Measurements from ENCODE around the gene DMD. TPM values are rescaled to one million over a fixed set of nuclear protein-coding genes. Genes with fewer than 3 reads are reported as not detected.

Gene DMD
- total RNA-seq, 6 experiments from 2014 or later, result 4.9 to 6.0 (median 5.5) TPM

GRCh38 chrX:31350808-31351074 lies 1860.6 kb downstream of the DMD start:
- TF ChIP-seq CTCF (IDR thresholded peaks at IDR 0.05), result no peak
- Mint-ChIP-seq H3K4me3 (no peak overlapping the region), H3K9me3 (no peaks in the 10 kb centered on the region), H3K27ac (no peak overlapping the region), H3K36me3 (ENCODE audit: low read depth) (no peaks in the 10 kb centered on the region), H3K4me1 (ENCODE audit: low read depth) (peaks cover 45% of the 10 kb centered on the region), H3K27me3 (ENCODE audit: insufficient read depth) (no peaks in the 10 kb centered on the region)
- DNase-seq, result no peak

GRCh38 chrX:31349515-31349914 lies 1861.8 kb downstream of the DMD start:
- H3K27ac Mint-ChIP-seq, result no peak overlapping the region
- DNase-seq, result no peak
- H3K4me1 Mint-ChIP-seq (ENCODE audit: low read depth), result peaks cover 34% of the 10 kb centered on the region
- no peaks in the 10 kb centered on the region for H3K36me3 Mint-ChIP-seq (ENCODE audit: low read depth)
- H3K4me3 Mint-ChIP-seq, result no peak overlapping the region
- no peaks in the 10 kb centered on the region for H3K9me3 Mint-ChIP-seq
- no peak for TF ChIP-seq CTCF (IDR thresholded peaks at IDR 0.05)
- H3K27me3 Mint-ChIP-seq (ENCODE audit: insufficient read depth), result no peaks in the 10 kb centered on the region

GRCh38 chrX:31340587-31340986 lies 1870.8 kb downstream of the DMD start:
- H3K27ac Mint-ChIP-seq, result no peak overlapping the region
- H3K27me3 Mint-ChIP-seq (ENCODE audit: insufficient read depth), result no peaks in the 10 kb centered on the region
- DNase-seq, result no peak
- no peaks in the 10 kb centered on the region for H3K9me3 Mint-ChIP-seq
- TF ChIP-seq CTCF (IDR thresholded peaks at IDR 0.05), result no peak
- no peak overlapping the region for H3K4me3 Mint-ChIP-seq
- no peaks in the 10 kb centered on the region for H3K36me3 Mint-ChIP-seq (ENCODE audit: low read depth)
- H3K4me1 Mint-ChIP-seq (ENCODE audit: low read depth), result peaks cover 16% of the 10 kb centered on the region

- peaks cover 4% of the 10 kb centered on the region; the same call in 1 of the 2 replicates for H3K36me3 Mint-ChIP-seq (ENCODE audit: low read depth)
- no peak for TF ChIP-seq CTCF (IDR thresholded peaks at IDR 0.05)
- H3K4me1 Mint-ChIP-seq (ENCODE audit: low read depth), result peaks cover 26% of the 10 kb centered on the region
- H3K27me3 Mint-ChIP-seq (ENCODE audit: insufficient read depth), result no peaks in the 10 kb centered on the region
- H3K4me3 Mint-ChIP-seq, result no peak overlapping the region
- H3K27ac Mint-ChIP-seq, result peak overlapping the region; percentile 25; the same call in 1 of the 2 replicates
- no peaks in the 10 kb centered on the region for H3K9me3 Mint-ChIP-seq
- no peak for DNase-seq
Measured at GRCh38 chrX:31338991-31339350, 1872.4 kb downstream of the DMD start.

GRCh38 chrX:31337332-31337731 lies 1874.0 kb downstream of the DMD start:
- Mint-ChIP-seq H3K9me3 (no peaks in the 10 kb centered on the region), H3K36me3 (ENCODE audit: low read depth) (peaks cover 4% of the 10 kb centered on the region; the same call in 1 of the 2 replicates), H3K4me3 (no peak overlapping the region), H3K27ac (no peak overlapping the region), H3K4me1 (ENCODE audit: low read depth) (peaks cover 34% of the 10 kb centered on the region), H3K27me3 (ENCODE audit: insufficient read depth) (no peaks in the 10 kb centered on the region)
- no peak for DNase-seq
- no peak for TF ChIP-seq CTCF (IDR thresholded peaks at IDR 0.05)

GRCh38 chrX:31336419-31336818 lies 1874.9 kb downstream of the DMD start:
- no peak overlapping the region for H3K27ac Mint-ChIP-seq
- no peaks in the 10 kb centered on the region for H3K27me3 Mint-ChIP-seq (ENCODE audit: insufficient read depth)

More at GRCh38 chrX:31336419-31336818, 1874.9 kb downstream of the DMD start:
- H3K9me3 Mint-ChIP-seq, result no peaks in the 10 kb centered on the region
- TF ChIP-seq CTCF (IDR thresholded peaks at IDR 0.05), result no peak
- peaks cover 42% of the 10 kb centered on the region for H3K4me1 Mint-ChIP-seq (ENCODE audit: low read depth)
- no peak overlapping the region for H3K4me3 Mint-ChIP-seq
- H3K36me3 Mint-ChIP-seq (ENCODE audit: low read depth), result peaks cover 4% of the 10 kb centered on the region; the same call in 1 of the 2 replicates
- no peak for DNase-seq

Measured in HFFc6 (cell line).